Esophagus muscularis mucosa (tissue), 3 donors: ENCODE measurements around the gene OR4K13.

ENCODE experiments used
- CTCF ChIP-seq, 3 experiments: fragments of 200-600 bp in 2 of 3; fragments of 450-650 bp in 1 of 3; sonication (generic) in 2 of 3; IDR thresholded peaks; one replicate each; pipeline ENCODE4 v1.5.1; 2017 to 2019; ENCODE audit warnings: antibody characterized with exemption in 3 of 3, mild to moderate bottlenecking in 2 of 3, moderate library complexity in 1 of 3
- POLR2A ChIP-seq: fragments of 450-650 bp; IDR thresholded peaks from one replicate; pipeline ENCODE4 v1.6.1; 2017; ENCODE audit warnings: antibody characterized with exemption, moderate library complexity, mild to moderate bottlenecking, low read depth

GRCh38 chr14:20031058-20031457 is 4.8 kb downstream of the OR4K13 start:
- TF ChIP-seq CTCF (IDR thresholded peaks at IDR 0.05) (no peak), POLR2A (no peak)
